Stimulated activated naive B cell treated with anti-CD40 and anti-IgM and Interleukin-4, amounts not matched to agents 10 μg/mL and 1 μg/mL and 100 μg/mL, for 72 hours (primary cell): ENCODE data around the gene GPR162.

Experiments used
- ATAC-seq, 2 donors: fragments of 150-1000 bp; cut with Tn5 transposase; replicated peaks; 2 replicates each; pipeline ENCODE4 v1.10.0; 2021; ENCODE audit warnings: moderate library complexity in 1 of 2
- DNase-seq: peaks from one replicate; pipeline ENCODE4 v3.0.0; 2021
- H3K27ac Mint-ChIP-seq: one replicate; pipeline ENCODE4 v1.8.0; 2022; ENCODE audit warnings: mild to moderate bottlenecking, mixed read lengths
- H3K27me3 Mint-ChIP-seq, 2 donors: one replicate each; pipeline ENCODE4 v1.8.0; 2022; ENCODE audit warnings: mixed read lengths in 2 of 2
- H3K36me3 Mint-ChIP-seq, 2 donors: one replicate each; pipeline ENCODE4 v1.8.0; 2022; ENCODE audit warnings: mixed read lengths in 2 of 2, mild to moderate bottlenecking in 1 of 2
- H3K4me1 Mint-ChIP-seq, 2 donors: one replicate each; pipeline ENCODE4 v1.8.0; 2022; ENCODE audit warnings: mixed read lengths in 2 of 2, mild to moderate bottlenecking in 1 of 2
- H3K4me3 Mint-ChIP-seq, 2 donors: one replicate each; pipeline ENCODE4 v1.8.0; 2022; ENCODE audit warnings: mild to moderate bottlenecking in 2 of 2, mixed read lengths in 2 of 2, moderate library complexity in 1 of 2
- H3K9me3 Mint-ChIP-seq, 2 donors: one replicate each; pipeline ENCODE4 v1.8.0; 2022; ENCODE audit warnings: mixed read lengths in 2 of 2, mild to moderate bottlenecking in 1 of 2

Gene GPR162

GRCh38 chr12:6780573-6780972, 41.0 kb upstream of the GPR162 start:
- no peak overlapping the region for H3K27ac Mint-ChIP-seq
- DNase-seq (peak; percentile 44), ATAC-seq (peak; percentile 77 to 78)
- peak overlapping the region; percentile 27 for H3K4me3 Mint-ChIP-seq
- peaks cover 37 to 68% of the 10 kb centered on the region in 2 donors for H3K4me1 Mint-ChIP-seq
- H3K36me3 Mint-ChIP-seq, result peaks cover 0 to 2% of the 10 kb centered on the region in 2 donors
- peaks cover 33 to 44% of the 10 kb centered on the region in 2 donors for H3K27me3 Mint-ChIP-seq
- no peaks in the 10 kb centered on the region for H3K9me3 Mint-ChIP-seq

- Mint-ChIP-seq H3K27me3 (peaks cover 29 to 39% of the 10 kb centered on the region in 2 donors), H3K4me3 (no peak overlapping the region), H3K36me3 (no peaks in the 10 kb centered on the region), H3K9me3 (no peaks in the 10 kb centered on the region), H3K4me1 (peaks cover 46 to 57% of the 10 kb centered on the region in 2 donors), H3K27ac (no peak overlapping the region)
- no peak for ATAC-seq
- no peak for DNase-seq
These were observed 39.5 kb upstream of the GPR162 start for GRCh38 chr12:6782119-6782518.

GRCh38 chr12:6782850-6783566, 38.6 kb upstream of the GPR162 start:
- H3K9me3 Mint-ChIP-seq, result no peaks in the 10 kb centered on the region
- DNase-seq (no peak), ATAC-seq (no peak)
- peaks cover 45 to 53% of the 10 kb centered on the region in 2 donors for H3K4me1 Mint-ChIP-seq
- H3K27me3 Mint-ChIP-seq, result peaks cover 20 to 30% of the 10 kb centered on the region in 2 donors
- H3K27ac Mint-ChIP-seq, result no peak overlapping the region
- no peaks in the 10 kb centered on the region for H3K36me3 Mint-ChIP-seq
- H3K4me3 Mint-ChIP-seq, result no peak overlapping the region

- DNase-seq (no peak), ATAC-seq (no peak)
- Mint-ChIP-seq H3K4me1 (peaks cover 39 to 45% of the 10 kb centered on the region in 2 donors), H3K9me3 (no peaks in the 10 kb centered on the region), H3K36me3 (no peaks in the 10 kb centered on the region), H3K27me3 (peaks cover 17 to 29% of the 10 kb centered on the region in 2 donors), H3K4me3 (no peak overlapping the region), H3K27ac (no peak overlapping the region)
These were observed 37.8 kb upstream of the GPR162 start for GRCh38 chr12:6783828-6784227.

GRCh38 chr12:6784296-6784695, 37.3 kb upstream of the GPR162 start:
- no peaks in the 10 kb centered on the region for H3K9me3 Mint-ChIP-seq
- H3K4me1 Mint-ChIP-seq, result peaks cover 38 to 44% of the 10 kb centered on the region in 2 donors
- no peak overlapping the region for H3K4me3 Mint-ChIP-seq
- ATAC-seq (no peak), DNase-seq (no peak)
- H3K27ac Mint-ChIP-seq, result no peak overlapping the region
- H3K27me3 Mint-ChIP-seq, result peaks cover 17 to 33% of the 10 kb centered on the region in 2 donors
- H3K36me3 Mint-ChIP-seq, result no peaks in the 10 kb centered on the region

- Mint-ChIP-seq H3K27me3 (peaks cover 19 to 37% of the 10 kb centered on the region in 2 donors), H3K4me1 (peaks cover 37 to 43% of the 10 kb centered on the region in 2 donors), H3K9me3 (no peaks in the 10 kb centered on the region), H3K4me3 (no peak overlapping the region), H3K27ac (no peak overlapping the region), H3K36me3 (no peaks in the 10 kb centered on the region)
- ATAC-seq, result no peak
- DNase-seq, result no peak
These were observed 36.9 kb upstream of the GPR162 start for GRCh38 chr12:6784761-6785160.

GRCh38 chr12:6786416-6787094, 35.1 kb upstream of the GPR162 start:
- Mint-ChIP-seq H3K36me3 (no peaks in the 10 kb centered on the region), H3K4me3 (no peak overlapping the region), H3K27ac (no peak overlapping the region), H3K4me1 (peaks cover 29 to 30% of the 10 kb centered on the region in 2 donors), H3K27me3 (peaks cover 21 to 40% of the 10 kb centered on the region in 2 donors), H3K9me3 (no peaks in the 10 kb centered on the region)
- DNase-seq (no peak), ATAC-seq (no peak)

- DNase-seq (no peak), ATAC-seq (no peak)
- Mint-ChIP-seq H3K4me3 (no peak overlapping the region), H3K36me3 (no peaks in the 10 kb centered on the region), H3K4me1 (peaks cover 37 to 38% of the 10 kb centered on the region in 2 donors), H3K27ac (no peak overlapping the region), H3K9me3 (no peaks in the 10 kb centered on the region), H3K27me3 (peaks cover 25 to 40% of the 10 kb centered on the region in 2 donors)
These were observed 34.3 kb upstream of the GPR162 start for GRCh38 chr12:6787309-6787708.

GRCh38 chr12:6788972-6789924, 32.4 kb upstream of the GPR162 start, which contains the start of gene CD4:
Gene CD4 (plus strand): TSS chr12:6789528. CDS start chr12:6800139, 10,611 bp downstream.
- H3K36me3 Mint-ChIP-seq, result no peaks in the 10 kb centered on the region

GRCh38 chr12:6790496-6791150, 31.0 kb upstream of the GPR162 start:
- Mint-ChIP-seq H3K27me3 (peaks cover 29 to 36% of the 10 kb centered on the region in 2 donors), H3K4me1 (peaks cover 29 to 34% of the 10 kb centered on the region in 2 donors), H3K4me3 (no peak overlapping the region), H3K27ac (no peak overlapping the region), H3K36me3 (no peaks in the 10 kb centered on the region), H3K9me3 (no peaks in the 10 kb centered on the region)
- DNase-seq (no peak), ATAC-seq (no peak)

More at GRCh38 chr12:6788972-6789924, 32.4 kb upstream of the GPR162 start, which contains the start of gene CD4:
- no peak for ATAC-seq
- no peak within 1 kb of the TSS for H3K4me3 Mint-ChIP-seq
- DNase-seq, result no peak
- peaks cover 37 to 40% of the 10 kb centered on the region in 2 donors for H3K4me1 Mint-ChIP-seq
- no peaks in the 10 kb centered on the region for H3K9me3 Mint-ChIP-seq
- H3K27me3 Mint-ChIP-seq, result peaks cover 21 to 27% of the 10 kb centered on the region in 2 donors
- H3K27ac Mint-ChIP-seq, result no peak within 1 kb of the TSS

- Mint-ChIP-seq H3K4me1 (peaks cover 25 to 29% of the 10 kb centered on the region in 2 donors), H3K36me3 (no peaks in the 10 kb centered on the region), H3K27ac (peak overlapping the region; percentile 84), H3K9me3 (no peaks in the 10 kb centered on the region), H3K27me3 (peaks cover 35 to 41% of the 10 kb centered on the region in 2 donors), H3K4me3 (peak overlapping the region; percentile 15 to 70)
- ATAC-seq (peak; percentile 61 to 74), DNase-seq (no peak)
These were observed 29.6 kb upstream of the GPR162 start for GRCh38 chr12:6791931-6792520.

- DNase-seq (peak; percentile 31), ATAC-seq (peak; percentile 80 to 92)
- no peaks in the 10 kb centered on the region for H3K36me3 Mint-ChIP-seq
- H3K4me1 Mint-ChIP-seq, result peaks cover 25 to 29% of the 10 kb centered on the region in 2 donors
- peaks cover 41 to 47% of the 10 kb centered on the region in 2 donors for H3K27me3 Mint-ChIP-seq
- H3K27ac Mint-ChIP-seq, result peak overlapping the region; percentile 84
- no peaks in the 10 kb centered on the region for H3K9me3 Mint-ChIP-seq
- peak overlapping the region; percentile 15 to 70 for H3K4me3 Mint-ChIP-seq
These were observed 29.0 kb upstream of the GPR162 start for GRCh38 chr12:6792522-6793201.

- no peak overlapping the region for H3K4me3 Mint-ChIP-seq
- no peak for ATAC-seq
- H3K27ac Mint-ChIP-seq, result no peak overlapping the region
- no peaks in the 10 kb centered on the region for H3K9me3 Mint-ChIP-seq
- H3K27me3 Mint-ChIP-seq, result peaks cover 49 to 50% of the 10 kb centered on the region in 2 donors
- peaks cover 18 to 22% of the 10 kb centered on the region in 2 donors for H3K4me1 Mint-ChIP-seq
- H3K36me3 Mint-ChIP-seq, result no peaks in the 10 kb centered on the region
- DNase-seq, result no peak
These were observed 26.5 kb upstream of the GPR162 start for GRCh38 chr12:6795088-6795487.
